ENCODE data around the gene MYO7A.

DNA sequence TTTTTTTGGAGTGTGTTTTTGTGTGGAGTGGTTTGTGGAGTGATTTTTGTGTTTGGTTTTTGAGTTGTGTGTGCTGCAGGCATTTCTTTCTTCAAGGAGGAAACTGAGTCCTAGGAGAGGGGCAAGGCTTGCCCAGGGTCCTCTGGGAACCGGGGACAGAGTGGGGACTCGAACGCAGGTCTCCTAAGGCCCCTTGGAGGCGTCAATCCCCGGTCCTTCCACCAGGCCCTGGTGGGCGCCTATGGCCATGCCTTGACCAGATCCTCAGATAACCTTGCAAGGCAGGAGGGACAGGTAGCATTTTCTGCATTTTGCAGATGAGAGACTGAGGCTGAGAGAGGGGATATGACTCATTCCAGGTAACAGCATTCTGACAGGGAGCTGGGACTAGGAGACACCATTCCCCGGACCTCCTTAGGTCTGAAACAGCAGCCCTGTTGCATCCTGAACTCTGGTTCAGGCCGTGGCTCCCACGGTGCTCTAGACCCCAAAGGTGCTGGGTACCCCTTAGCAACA is 39.1 kb downstream of the MYO7A start:
- TF ChIP-seq, protein P1, sequence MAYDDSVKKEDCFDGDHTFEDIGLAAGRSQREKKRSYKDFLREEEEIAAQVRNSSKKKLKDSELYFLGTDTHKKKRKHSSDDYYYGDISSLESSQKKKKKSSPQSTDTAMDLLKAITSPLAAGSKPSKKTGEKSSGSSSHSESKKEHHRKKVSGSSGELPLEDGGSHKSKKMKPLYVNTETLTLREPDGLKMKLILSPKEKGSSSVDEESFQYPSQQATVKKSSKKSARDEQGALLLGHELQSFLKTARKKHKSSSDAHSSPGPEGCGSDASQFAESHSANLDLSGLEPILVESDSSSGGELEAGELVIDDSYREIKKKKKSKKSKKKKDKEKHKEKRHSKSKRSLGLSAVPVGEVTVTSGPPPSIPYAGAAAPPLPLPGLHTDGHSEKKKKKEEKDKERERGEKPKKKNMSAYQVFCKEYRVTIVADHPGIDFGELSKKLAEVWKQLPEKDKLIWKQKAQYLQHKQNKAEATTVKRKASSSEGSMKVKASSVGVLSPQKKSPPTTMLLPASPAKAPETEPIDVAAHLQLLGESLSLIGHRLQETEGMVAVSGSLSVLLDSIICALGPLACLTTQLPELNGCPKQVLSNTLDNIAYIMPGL (CRISPR knock-in tag; IDR thresholded peaks at IDR 0.05) = no peak
- TF ChIP-seq, protein P2, sequence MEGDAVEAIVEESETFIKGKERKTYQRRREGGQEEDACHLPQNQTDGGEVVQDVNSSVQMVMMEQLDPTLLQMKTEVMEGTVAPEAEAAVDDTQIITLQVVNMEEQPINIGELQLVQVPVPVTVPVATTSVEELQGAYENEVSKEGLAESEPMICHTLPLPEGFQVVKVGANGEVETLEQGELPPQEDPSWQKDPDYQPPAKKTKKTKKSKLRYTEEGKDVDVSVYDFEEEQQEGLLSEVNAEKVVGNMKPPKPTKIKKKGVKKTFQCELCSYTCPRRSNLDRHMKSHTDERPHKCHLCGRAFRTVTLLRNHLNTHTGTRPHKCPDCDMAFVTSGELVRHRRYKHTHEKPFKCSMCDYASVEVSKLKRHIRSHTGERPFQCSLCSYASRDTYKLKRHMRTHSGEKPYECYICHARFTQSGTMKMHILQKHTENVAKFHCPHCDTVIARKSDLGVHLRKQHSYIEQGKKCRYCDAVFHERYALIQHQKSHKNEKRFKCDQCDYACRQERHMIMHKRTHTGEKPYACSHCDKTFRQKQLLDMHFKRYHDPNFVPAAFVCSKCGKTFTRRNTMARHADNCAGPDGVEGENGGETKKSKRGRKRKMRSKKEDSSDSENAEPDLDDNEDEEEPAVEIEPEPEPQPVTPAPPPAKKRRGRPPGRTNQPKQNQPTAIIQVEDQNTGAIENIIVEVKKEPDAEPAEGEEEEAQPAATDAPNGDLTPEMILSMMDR (IDR thresholded peaks at IDR 0.05) = no peak
- no peak for TF ChIP-seq NFE2L1 (CRISPR knock-in tag; IDR thresholded peaks at IDR 0.05)
